NT2/D1 (cell line): ENCODE results near the gene CACNA2D4.

Experiments used
- SUZ12 ChIP-seq: IDR thresholded peaks from 2 replicates; pipeline ENCODE4 v1.6.1; 2011; ENCODE audit not compliant: insufficient read length, insufficient read depth; ENCODE audit errors: extremely low read depth
- ZNF274 ChIP-seq: IDR thresholded peaks from 2 replicates; pipeline ENCODE4 v1.6.1; 2011; ENCODE audit warnings: mild to moderate bottlenecking, low read depth, low read length

DNA sequence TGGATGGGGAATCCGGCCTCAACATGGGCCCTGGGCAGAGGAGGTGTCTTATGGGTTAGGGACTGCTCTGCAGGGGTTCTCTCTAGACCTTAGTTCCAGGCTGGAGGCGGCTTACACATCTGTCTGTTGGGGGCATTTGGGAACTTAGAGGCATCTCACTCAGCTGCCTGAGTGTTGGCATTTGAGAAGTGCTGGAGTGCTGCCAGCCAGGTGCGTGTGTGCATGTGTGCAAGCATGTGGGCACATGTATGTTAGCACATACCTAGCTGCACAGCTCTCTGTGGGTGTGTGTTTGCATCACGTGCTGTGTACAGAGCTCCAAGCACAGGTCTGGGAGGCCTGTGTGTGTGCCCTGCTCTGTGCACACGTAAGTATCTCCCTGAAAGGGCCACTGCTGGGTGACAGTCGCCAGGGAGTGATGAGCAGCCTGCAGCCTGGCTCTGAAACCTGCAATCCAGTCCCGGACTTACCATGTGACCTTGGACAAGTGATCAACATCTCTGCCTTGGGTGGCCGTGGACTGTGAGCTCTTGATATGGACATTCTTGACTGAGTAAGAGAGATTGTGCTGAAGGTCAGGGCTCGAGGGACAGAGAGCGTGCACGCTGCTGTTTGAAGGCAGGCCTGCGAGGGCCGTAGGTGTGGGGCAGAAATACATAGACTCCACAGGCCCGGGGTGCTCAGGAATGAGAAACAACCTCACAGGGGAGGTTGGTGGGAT lies 92.9 kb downstream of the CACNA2D4 start:
- TF ChIP-seq ZNF274 (no peak), SUZ12 (no peak)
